Keratinocyte (primary cell): Measurements from ENCODE around the gene ALDH9A1. TPM values are rescaled to one million over a fixed set of nuclear protein-coding genes. Genes with fewer than 3 reads are reported as not detected.

Source experiments
- DNase-seq: peaks from one replicate; pipeline ENCODE4 v3.0.0-alpha.2; 2011; ENCODE audit warnings: low read depth, missing footprints, low spot score
- FAIRE-seq: peaks from 2 replicates; lab custom pipeline; 2011; peaks lifted over from hg19 to GRCh38; lab: Jason Lieb, UNC
- H2AFZ ChIP-seq: 2 replicates; pipeline ENCODE4 v1.6.0; 2012; ENCODE audit warnings: low read length, control low read depth, inconsistent platforms; ENCODE audit not compliant: control insufficient read depth
- H3K27ac ChIP-seq: 2 replicates; pipeline ENCODE4 v1.5.1; 2011; ENCODE audit warnings: low read length; ENCODE audit not compliant: control insufficient read depth, insufficient read depth
- H3K27me3 ChIP-seq: 3 replicates; pipeline ENCODE4 v1.6.0; 2011; ENCODE audit warnings: low read length; ENCODE audit not compliant: control insufficient read depth, insufficient read depth; ENCODE audit errors: extremely low read depth
- H3K36me3 ChIP-seq, 2 experiments: 2 replicates in 1 of 2; 3 replicates in 1 of 2; pipeline ENCODE4 v1.5.1; 2011; ENCODE audit warnings: low read length in 2 of 2, mild to moderate bottlenecking in 1 of 2; ENCODE audit not compliant: control insufficient read depth in 2 of 2, insufficient read depth in 2 of 2; ENCODE audit errors: extremely low read depth in 1 of 2
- H3K4me1 ChIP-seq: 3 replicates; pipeline ENCODE4 v1.5.1; 2011; ENCODE audit warnings: low read length; ENCODE audit not compliant: control insufficient read depth, insufficient read depth; ENCODE audit errors: extremely low read depth
- H3K4me2 ChIP-seq: 3 replicates; pipeline ENCODE4 v1.6.0; 2011; ENCODE audit warnings: low read depth, low read length; ENCODE audit not compliant: control insufficient read depth, insufficient read depth; ENCODE audit errors: extremely low read depth
- H3K4me3 ChIP-seq, 3 experiments: fragments of 200-600 bp in 1 of 3; sonication (generic) in 1 of 3; 2 replicates in 2 of 3; 3 replicates in 1 of 3; pipeline ENCODE4 v1.5.1; 2011 to 2016; ENCODE audit warnings: low read length in 3 of 3, mild to moderate bottlenecking in 3 of 3, control low read depth in 2 of 3, inconsistent platforms in 1 of 3, low read depth in 1 of 3, mixed read lengths in 1 of 3, mixed run types in 1 of 3, moderate library complexity in 1 of 3; ENCODE audit not compliant: control insufficient read depth in 2 of 3, insufficient read depth in 2 of 3; ENCODE audit errors: extremely low read depth in 1 of 3
- H3K79me2 ChIP-seq: 2 replicates; pipeline ENCODE4 v1.6.0; 2012; ENCODE audit warnings: low read length; ENCODE audit not compliant: control insufficient read depth, insufficient read depth
- H3K9ac ChIP-seq: 3 replicates; pipeline ENCODE4 v1.6.0; 2011; ENCODE audit warnings: low read length; ENCODE audit not compliant: control insufficient read depth, insufficient read depth; ENCODE audit errors: extremely low read depth
- H3K9me1 ChIP-seq: 3 replicates; pipeline ENCODE4 v1.6.0; 2011; ENCODE audit warnings: low read length; ENCODE audit not compliant: control insufficient read depth, insufficient read depth; ENCODE audit errors: extremely low read depth
- H3K9me3 ChIP-seq: 2 replicates; pipeline ENCODE4 v1.5.1; 2012; ENCODE audit warnings: low read depth, low read length; ENCODE audit not compliant: control insufficient read depth
- H4K20me1 ChIP-seq: 3 replicates; pipeline ENCODE4 v1.6.0; 2011; ENCODE audit warnings: low read length; ENCODE audit not compliant: control insufficient read depth, insufficient read depth; ENCODE audit errors: extremely low read depth
- EZH2 ChIP-seq: IDR thresholded peaks from one replicate; pipeline ENCODE4 v1.6.1; 2012; ENCODE audit warnings: inconsistent platforms, mild to moderate bottlenecking, low read length, moderate library complexity
- dilution Hi-C: fragments of 300-500 bp; cut with MboI; formaldehyde crosslinking; loops from one replicate; pipeline ENCODE4 v1.7.0; 2020; ENCODE audit warnings: low sequenced_read_pairs; ENCODE audit not compliant: extremely low pct_ligation_motif_present
- polyA plus RNA-seq, 5 experiments: library from polyadenylated mRNA; depleted of rRNA in 3 of 5; stranded (reverse) in 3 of 5; stranded (forward) in 1 of 5; unstranded in 1 of 5; fragments of >200 nt; gene quantifications; 1 replicate in 1 of 5; 2 replicates in 3 of 5; 3 replicates in 1 of 5; pipeline versions ENCODE4 v1.2.1 to v1.2.3, GENCODE V29; 2011 to 2012; ENCODE audit warnings: missing spikeins in 2 of 5, low read depth in 1 of 5, low replicate concordance in 1 of 5
- TF ChIP-seq, protein P1 (sequence below), 3 experiments: IDR thresholded peaks in 1 of 3; conservative IDR thresholded peaks in 1 of 3; optimal IDR thresholded peaks in 1 of 3; 2 replicates in 2 of 3; 3 replicates in 1 of 3; pipeline versions ENCODE3 to v1.5.1; 2011; ENCODE audit warnings: low read length in 3 of 3, mild to moderate bottlenecking in 3 of 3, moderate library complexity in 2 of 3, control low read depth in 1 of 3, inconsistent platforms in 1 of 3; ENCODE audit not compliant: insufficient read depth in 2 of 3; ENCODE audit errors: extremely low read depth in 1 of 3

The ALDH9A1 gene
- polyA plus RNA-seq, 1 donor (not counting 4 experiments of a cell fraction or from before 2014, with no cell fraction given) = 77.4 TPM

DNA sequence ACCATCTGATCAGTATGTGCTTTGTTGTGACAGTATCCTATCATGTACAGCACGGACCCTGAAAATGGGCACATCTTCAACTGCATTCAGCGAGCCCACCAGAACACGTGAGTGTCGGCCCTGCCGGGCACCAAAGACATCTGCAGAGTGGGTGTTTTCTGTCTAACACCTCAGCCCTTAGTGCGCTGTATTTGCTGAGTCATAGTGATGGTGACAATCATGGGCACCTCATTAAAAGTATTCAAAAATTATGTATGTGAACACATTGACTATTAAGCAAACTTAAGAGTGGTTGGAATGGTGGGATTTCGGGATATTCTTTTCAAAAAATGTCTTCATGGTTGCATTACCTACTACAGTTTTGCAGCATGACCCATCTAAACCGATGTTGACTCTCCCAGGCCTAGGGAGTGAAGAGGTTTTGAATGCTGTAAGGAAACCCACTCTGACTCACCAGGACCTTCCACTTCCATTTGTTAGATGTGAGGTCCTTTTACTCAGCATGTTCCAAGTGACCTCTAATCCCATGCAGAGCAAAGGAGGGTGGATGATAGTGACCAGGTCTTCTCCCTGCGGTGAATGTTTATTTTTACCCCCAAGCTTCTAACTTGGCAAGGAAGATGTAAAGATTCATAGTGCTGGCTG is 47.3 kb downstream of the ALDH9A1 start:
- Histone ChIP-seq H4K20me1 (no peaks in the 10 kb centered on the region), H3K4me2 (no peak overlapping the region), H3K9ac (no peak overlapping the region), H3K9me1 (no peaks in the 10 kb centered on the region), H3K27me3 (no peaks in the 10 kb centered on the region), H3K9me3 (no peaks in the 10 kb centered on the region), H3K27ac (no peak overlapping the region), H3K36me3 (peaks cover 6 to 12% of the 10 kb centered on the region in 2 experiments), H3K4me3 (no peak overlapping the region), H2AFZ (no peak overlapping the region), H3K79me2 (peaks cover 5% of the 10 kb centered on the region), H3K4me1 (peaks cover 2% of the 10 kb centered on the region)
- dilution Hi-C loops = no loop called here
- DNase-seq (no peak), FAIRE-seq (no peak)
- no peak for TF ChIP-seq EZH2
- TF ChIP-seq, protein P1, sequence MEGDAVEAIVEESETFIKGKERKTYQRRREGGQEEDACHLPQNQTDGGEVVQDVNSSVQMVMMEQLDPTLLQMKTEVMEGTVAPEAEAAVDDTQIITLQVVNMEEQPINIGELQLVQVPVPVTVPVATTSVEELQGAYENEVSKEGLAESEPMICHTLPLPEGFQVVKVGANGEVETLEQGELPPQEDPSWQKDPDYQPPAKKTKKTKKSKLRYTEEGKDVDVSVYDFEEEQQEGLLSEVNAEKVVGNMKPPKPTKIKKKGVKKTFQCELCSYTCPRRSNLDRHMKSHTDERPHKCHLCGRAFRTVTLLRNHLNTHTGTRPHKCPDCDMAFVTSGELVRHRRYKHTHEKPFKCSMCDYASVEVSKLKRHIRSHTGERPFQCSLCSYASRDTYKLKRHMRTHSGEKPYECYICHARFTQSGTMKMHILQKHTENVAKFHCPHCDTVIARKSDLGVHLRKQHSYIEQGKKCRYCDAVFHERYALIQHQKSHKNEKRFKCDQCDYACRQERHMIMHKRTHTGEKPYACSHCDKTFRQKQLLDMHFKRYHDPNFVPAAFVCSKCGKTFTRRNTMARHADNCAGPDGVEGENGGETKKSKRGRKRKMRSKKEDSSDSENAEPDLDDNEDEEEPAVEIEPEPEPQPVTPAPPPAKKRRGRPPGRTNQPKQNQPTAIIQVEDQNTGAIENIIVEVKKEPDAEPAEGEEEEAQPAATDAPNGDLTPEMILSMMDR (optimal IDR thresholded peaks at IDR 0.05 in 1 of 3, IDR thresholded peaks at IDR 0.05 in 1 of 3, conservative IDR thresholded peaks at IDR 0.05 in 1 of 3; ENCODE audit: extremely low read depth in 1 of 3, insufficient read depth in 2 of 3, low read length in 3 of 3) = no peak

DNA sequence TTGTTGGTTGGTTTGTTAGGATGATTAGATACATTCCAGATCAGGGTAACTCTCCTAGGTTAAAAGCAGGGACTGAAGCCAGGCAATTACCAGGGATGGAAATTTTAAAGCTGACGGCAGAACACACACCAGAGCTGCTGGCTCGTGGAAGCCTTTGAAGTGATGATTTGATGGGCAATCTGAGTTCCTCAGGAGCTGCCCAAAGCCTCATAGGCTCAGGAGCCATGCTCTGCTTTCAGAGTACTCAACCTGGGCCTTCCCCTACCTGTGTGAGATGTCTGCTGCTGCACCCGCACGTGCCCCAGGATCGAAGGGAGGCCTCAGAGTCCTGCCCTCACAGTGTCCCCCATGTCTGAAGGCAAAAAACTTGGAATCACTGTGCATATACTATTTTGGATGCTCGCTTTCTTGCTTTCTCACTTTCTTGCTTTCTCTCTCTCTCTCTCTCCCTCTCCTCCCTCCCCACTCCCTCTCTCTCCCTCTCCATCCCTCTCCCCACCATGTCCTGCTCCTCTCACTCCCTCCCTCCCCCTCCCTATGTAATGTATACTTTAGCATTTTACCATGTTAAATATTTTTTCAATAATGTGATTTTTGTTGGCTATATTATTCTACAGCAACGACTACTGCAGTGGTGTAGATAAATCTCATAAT is 49.3 kb downstream of the ALDH9A1 start:
- Histone ChIP-seq H3K36me3 (peaks cover 6 to 9% of the 10 kb centered on the region in 2 experiments), H3K4me2 (no peak overlapping the region), H3K79me2 (peaks cover 8% of the 10 kb centered on the region), H3K27ac (no peak overlapping the region), H2AFZ (no peak overlapping the region), H3K9ac (no peak overlapping the region), H4K20me1 (no peaks in the 10 kb centered on the region), H3K9me3 (no peaks in the 10 kb centered on the region), H3K27me3 (no peaks in the 10 kb centered on the region), H3K4me1 (peaks cover 18% of the 10 kb centered on the region), H3K9me1 (peaks cover 3% of the 10 kb centered on the region), H3K4me3 (no peak overlapping the region)
- dilution Hi-C loops = no loop called here
- TF ChIP-seq, protein P1 (optimal IDR thresholded peaks at IDR 0.05 in 1 of 3, IDR thresholded peaks at IDR 0.05 in 1 of 3, conservative IDR thresholded peaks at IDR 0.05 in 1 of 3; ENCODE audit: extremely low read depth in 1 of 3, insufficient read depth in 2 of 3, low read length in 3 of 3) = no peak
- no peak for TF ChIP-seq EZH2
- FAIRE-seq (no peak), DNase-seq (no peak)
